Common myeloid progenitor, CD34-positive (primary cell): ENCODE results near the gene ARPC1A.
A peak's percentile ranks its signal among the peaks of the same experiment; 100 is the strongest.

Experiments
- CTCF ChIA-PET: fragments of 350-600 bp; sonication (Branson Sonifier 250); formaldehyde crosslinking; loops from one replicate; lab custom pipeline; 2021; ENCODE audit warnings: antibody characterized with exemption; lab: Charles Lee
- POLR2A ChIA-PET: fragments of 350-600 bp; sonication (Branson Sonifier 250); formaldehyde crosslinking; loops from one replicate; lab custom pipeline; 2021; ENCODE audit warnings: antibody characterized with exemption; lab: Charles Lee
- DNase-seq, 3 donors: peaks; one replicate each; pipeline versions ENCODE4 v3.0.0 to v3.0.0-alpha.2; 2013
- H3K27ac ChIP-seq, 2 experiments: 1 replicate in 1 of 2; 2 replicates in 1 of 2; pipeline ENCODE4 v1.7.0; 2013; ENCODE audit warnings: inconsistent platforms in 2 of 2, low read length in 2 of 2, mild to moderate bottlenecking in 2 of 2, low read depth in 1 of 2, moderate library complexity in 1 of 2; ENCODE audit not compliant: severe bottlenecking in 2 of 2, insufficient read depth in 1 of 2, poor library complexity in 1 of 2
- H3K27me3 ChIP-seq, 5 experiments: replicated peaks in 2 of 5; 1 replicate in 3 of 5; 2 replicates in 2 of 5; pipeline versions ENCODE4 v1.6.1 to v1.7.0; 2013; ENCODE audit warnings: low read length in 4 of 5, mild to moderate bottlenecking in 2 of 5, moderate library complexity in 2 of 5, inconsistent platforms in 1 of 5; ENCODE audit not compliant: insufficient read depth in 5 of 5, control insufficient read depth in 4 of 5
- H3K36me3 ChIP-seq, 4 experiments: 1 replicate in 2 of 4; 2 replicates in 2 of 4; pipeline versions ENCODE4 v1.6.1 to v1.7.0; 2013; ENCODE audit warnings: low read length in 3 of 4, control low read depth in 1 of 4, mild to moderate bottlenecking in 1 of 4; ENCODE audit not compliant: control insufficient read depth in 4 of 4, insufficient read depth in 4 of 4
- H3K4me1 ChIP-seq, 4 experiments: 1 replicate in 3 of 4; 2 replicates in 1 of 4; pipeline versions ENCODE4 v1.6.1 to v1.7.1; 2013; ENCODE audit warnings: low read length in 3 of 4, mild to moderate bottlenecking in 3 of 4, control low read depth in 1 of 4, inconsistent platforms in 1 of 4, moderate library complexity in 1 of 4; ENCODE audit not compliant: control insufficient read depth in 4 of 4, insufficient read depth in 4 of 4; ENCODE audit errors: control extremely low read depth in 1 of 4
- H3K4me3 ChIP-seq, 7 experiments: 1 replicate in 4 of 7; 2 replicates in 3 of 7; pipeline versions ENCODE4 v1.5.1 to v1.7.0; 2013; ENCODE audit warnings: mild to moderate bottlenecking in 7 of 7, low read length in 6 of 7, moderate library complexity in 6 of 7, inconsistent platforms in 2 of 7, low read depth in 2 of 7, control low read depth in 1 of 7; ENCODE audit not compliant: insufficient read depth in 4 of 7, control insufficient read depth in 1 of 7; ENCODE audit errors: extremely low read depth in 1 of 7
- H3K9me3 ChIP-seq, 5 experiments: 1 replicate in 4 of 5; 2 replicates in 1 of 5; pipeline versions ENCODE4 v1.6.1 to v1.7.1; 2013; ENCODE audit warnings: low read length in 4 of 5, mild to moderate bottlenecking in 2 of 5, inconsistent platforms in 1 of 5, low read depth in 1 of 5, moderate library complexity in 1 of 5; ENCODE audit not compliant: control insufficient read depth in 4 of 5, insufficient read depth in 2 of 5; ENCODE audit errors: control extremely low read depth in 1 of 5
- WGBS: methylation state at CpG from one replicate; pipeline ENCODE4 v1.1.5; 2013; ENCODE audit not compliant: insufficient coverage; 5-methylcytosine and 5-hydroxymethylcytosine counted together

Gene ARPC1A

GRCh38 chr7:99392046-99392445 lies 66.3 kb downstream of the ARPC1A start:
- Histone ChIP-seq H3K4me3 (peak overlapping the region in 1 of 7 experiments; percentile 73), H3K36me3 (peaks cover 2 to 85% (median 57%) of the 10 kb centered on the region in 4 experiments)
- CTCF ChIA-PET: interaction anchor here (0.9 to 1.0 kb wide), 4 partner anchors 14 to 27 kb away, joined by 3 to 5 read pairs (median 4); no protein-coding TSS in a partner anchor

DNA sequence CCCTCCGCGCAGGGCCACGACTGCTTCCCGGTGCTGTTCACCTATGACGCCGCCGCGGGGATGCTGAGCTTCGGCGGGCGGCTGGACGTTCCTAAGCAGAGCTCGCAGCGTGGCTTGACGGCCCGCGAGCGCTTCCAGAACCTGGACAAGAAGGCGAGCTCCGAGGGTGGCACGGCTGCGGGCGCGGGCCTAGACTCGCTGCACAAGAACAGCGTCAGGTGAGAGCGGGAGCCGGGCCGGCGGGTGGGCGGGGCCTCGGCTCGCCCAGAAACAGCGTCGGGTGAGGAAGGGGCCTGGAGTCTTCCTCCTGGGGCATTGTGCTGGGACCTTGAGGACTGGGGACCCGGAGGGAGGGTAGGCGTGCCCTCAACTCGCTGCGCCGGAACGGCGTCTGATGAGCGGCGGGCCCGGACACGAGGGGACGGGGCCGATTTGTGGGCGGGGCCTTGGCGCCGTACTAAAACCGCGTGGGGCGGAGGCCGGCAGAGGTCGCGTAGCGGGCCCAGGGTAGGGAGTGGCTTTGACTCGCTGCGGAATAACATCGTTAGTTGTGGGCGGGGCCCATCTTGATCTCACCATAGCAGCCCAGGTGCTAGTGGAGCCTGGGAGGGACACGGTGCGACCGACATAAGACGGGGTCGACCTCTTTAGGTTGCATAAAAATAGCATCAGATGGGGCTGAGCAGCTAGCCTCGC lies 67.1 kb downstream of the ARPC1A start:
- Histone ChIP-seq H3K4me1 (peaks cover 0 to 19% (median 5%) of the 10 kb centered on the region in 4 experiments), H3K27me3 (no peaks in the 10 kb centered on the region), H3K4me3 (peak overlapping the region in 6 of 7 experiments; percentile 24 to 78 (median 66)), H3K27ac (peak overlapping the region in 1 of 2 experiments; percentile 25), H3K9me3 (no peaks in the 10 kb centered on the region), H3K36me3 (peaks cover 4 to 89% (median 60%) of the 10 kb centered on the region in 4 experiments)
- ChIA-PET CTCF (interaction anchor here (0.9 to 1.0 kb wide), 3 partner anchors 14 to 27 kb away, joined by 3 to 5 read pairs (median 3); no protein-coding TSS in a partner anchor), POLR2A (interaction anchor here (1.0 kb wide), 1 partner anchor 16 kb away, joined by 3 read pairs; the partner anchor contains the start of gene BUD31)
- WGBS: 17% methylated on average over 57 of the region's 68 CpGs
- DNase-seq: peak; percentile 78 to 85 (median 82)

More at GRCh38 chr7:99392046-99392445, 66.3 kb downstream of the ARPC1A start:
- DNase-seq: no peak
- Histone ChIP-seq H3K9me3 (no peaks in the 10 kb centered on the region), H3K27ac (no peak overlapping the region), H3K4me1 (peaks cover 0 to 19% (median 5%) of the 10 kb centered on the region in 4 experiments), H3K27me3 (no peaks in the 10 kb centered on the region)
- POLR2A ChIA-PET: no interaction called here
- 92% methylated on average over 7 of the region's 8 CpGs for WGBS

GRCh38 chr7:99393355-99394187 lies 67.9 kb downstream of the ARPC1A start:
- ChIA-PET POLR2A (interaction anchor here (1.0 kb wide), 2 partner anchors 15 to 18 kb away, joined by 3 read pairs; partner anchors contain the start of gene BUD31), CTCF (interaction anchor here (1.1 to 1.4 kb wide), 2 partner anchors 19 to 29 kb away, joined by 3 read pairs; partner anchors contain the start of gene ARPC1B)
- no peaks in the 10 kb centered on the region for H3K9me3 ChIP-seq
- no peak for DNase-seq
- H3K27ac ChIP-seq: peak overlapping the region in 1 of 2 experiments; percentile 25
- peaks cover 6 to 89% (median 60%) of the 10 kb centered on the region in 4 experiments for H3K36me3 ChIP-seq
- peak overlapping the region in 6 of 7 experiments; percentile 24 to 78 (median 66) for H3K4me3 ChIP-seq
- H3K27me3 ChIP-seq: no peaks in the 10 kb centered on the region
- WGBS: 66% methylated on average over 23 of the region's 30 CpGs
- peaks cover 0 to 19% (median 5%) of the 10 kb centered on the region in 4 experiments for H3K4me1 ChIP-seq

DNA sequence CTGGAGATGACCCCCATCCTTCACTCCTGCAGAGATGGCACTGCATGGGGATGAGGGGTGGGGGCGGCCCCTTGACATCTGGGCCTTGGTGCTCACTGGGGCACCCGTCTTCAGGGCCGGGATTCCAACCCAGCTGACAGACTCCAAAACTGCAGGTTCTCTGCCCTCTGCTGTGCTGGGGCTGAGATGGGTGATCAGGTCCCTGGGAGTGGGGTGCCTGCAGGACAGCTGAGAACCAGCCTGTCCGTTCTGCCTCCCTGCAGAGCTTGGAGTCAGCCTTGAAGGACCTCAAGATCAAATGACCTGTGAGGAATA lies 68.4 kb downstream of the ARPC1A start:
- CTCF ChIA-PET: interaction anchor here (0.7 to 1.4 kb wide), 3 partner anchors 13 to 29 kb away, joined by 3 to 4 read pairs (median 3); partner anchors contain the start of gene ARPC1B
- Histone ChIP-seq H3K4me1 (peaks cover 0 to 19% (median 5%) of the 10 kb centered on the region in 4 experiments), H3K36me3 (peaks cover 6 to 94% (median 62%) of the 10 kb centered on the region in 4 experiments), H3K4me3 (no peak overlapping the region), H3K27ac (no peak overlapping the region), H3K9me3 (no peaks in the 10 kb centered on the region), H3K27me3 (no peaks in the 10 kb centered on the region)
- POLR2A ChIA-PET: interaction anchor here (1.0 to 1.1 kb wide), 2 partner anchors 15 to 19 kb away, joined by 3 read pairs; partner anchors contain the start of gene BUD31
- WGBS: 100% methylated on average over 4 of the region's 4 CpGs
- DNase-seq: no peak

- 98% methylated on average over 12 of the region's 14 CpGs for WGBS
- CTCF ChIA-PET: interaction anchor here (1.1 kb wide), 1 partner anchor 30 kb away, joined by 3 read pairs; no protein-coding TSS in a partner anchor
Measured at GRCh38 chr7:99395616-99396327, 70.1 kb downstream of the ARPC1A start.

More at GRCh38 chr7:99395616-99396327, 70.1 kb downstream of the ARPC1A start:
- no peak for DNase-seq
- H3K27ac ChIP-seq: no peak overlapping the region
- H3K36me3 ChIP-seq: peaks cover 12 to 94% (median 65%) of the 10 kb centered on the region in 4 experiments
- H3K27me3 ChIP-seq: no peaks in the 10 kb centered on the region
- no peak overlapping the region for H3K4me3 ChIP-seq
- peaks cover 0 to 19% (median 5%) of the 10 kb centered on the region in 4 experiments for H3K4me1 ChIP-seq
- POLR2A ChIA-PET: no interaction called here
- H3K9me3 ChIP-seq: no peaks in the 10 kb centered on the region
